ENCODE results near the gene CD7. TPM values are rescaled to one million over a fixed set of nuclear protein-coding genes. Genes with fewer than 3 reads are reported as not detected.
A peak's percentile ranks its signal among the peaks of the same experiment; 100 is the strongest.

Gene CD7
- total and polyA plus RNA-seq, 9 of the 15 experiments (the other 6 are each of a cell fraction or from before 2014, with no cell fraction given): 0.21 to 0.35 TPM; not detected in 7

DNA sequence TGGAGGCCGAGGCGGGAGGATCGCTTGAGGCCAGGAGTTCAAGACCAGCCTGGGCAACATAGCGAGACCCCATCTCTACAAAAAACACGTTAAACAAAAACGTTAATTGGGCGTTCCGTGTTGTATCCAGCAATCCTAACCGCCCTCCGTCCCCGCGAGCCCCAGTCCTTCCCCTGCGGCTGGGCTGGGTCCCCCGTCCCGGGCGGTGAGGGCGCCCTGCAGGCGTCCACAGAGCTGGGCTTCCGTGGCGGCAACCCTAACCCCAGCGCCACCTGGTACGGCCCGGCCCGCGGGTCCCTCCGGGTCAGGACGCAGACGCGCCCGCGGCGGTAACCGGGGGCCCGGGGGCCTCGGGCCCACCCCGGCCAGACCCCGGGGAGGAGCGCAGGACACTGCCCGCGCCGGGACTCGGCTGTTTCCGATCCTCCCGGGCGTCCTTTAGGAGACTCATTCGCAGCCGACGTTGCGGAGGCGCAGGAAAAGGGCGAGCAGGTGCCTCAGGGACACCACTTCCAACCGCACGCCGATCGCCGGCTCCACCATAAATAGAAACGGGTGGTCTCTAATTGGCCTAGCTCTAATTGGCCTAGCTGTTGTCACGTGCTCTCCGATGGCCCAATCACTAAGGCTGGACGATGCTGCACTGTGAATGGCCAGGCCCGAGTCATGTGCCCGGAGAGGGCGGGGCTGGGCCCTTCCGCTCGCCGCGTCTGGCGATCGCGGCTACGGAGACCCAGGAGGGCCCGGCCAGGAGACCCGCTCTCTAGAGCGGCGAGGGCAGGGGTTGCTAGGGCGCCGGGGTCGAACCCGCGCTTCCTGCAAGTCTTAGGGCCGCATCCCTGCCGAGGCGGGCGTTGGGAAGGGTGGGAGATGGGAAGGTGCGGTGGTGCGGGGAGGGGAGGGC, 24.9 kb downstream of the CD7 start (continued):
- TF ChIP-seq, protein P1, sequence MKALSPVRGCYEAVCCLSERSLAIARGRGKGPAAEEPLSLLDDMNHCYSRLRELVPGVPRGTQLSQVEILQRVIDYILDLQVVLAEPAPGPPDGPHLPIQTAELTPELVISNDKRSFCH (CRISPR knock-in tag; IDR thresholded peaks at IDR 0.05): no peak
- TF ChIP-seq, protein P1 (tag; IDR thresholded peaks at IDR 0.05): peak; percentile 89
- TF ChIP-seq ZNF507 (tag; conservative IDR thresholded peaks at IDR 0.05): no peak
- no peak for TF ChIP-seq ZNF316 (IDR thresholded peaks at IDR 0.05)
- no peak for TF ChIP-seq TCF7L2 (IDR thresholded peaks at IDR 0.05; ENCODE audit: low read depth, low read length)
- TF ChIP-seq GABPB1 (CRISPR knock-in tag; IDR thresholded peaks at IDR 0.05): 0 out of 2 replicates have a peak, but pooled peaks have one; percentile 48
- TF ChIP-seq CC2D1A (IDR thresholded peaks at IDR 0.05): no peak
- TF ChIP-seq CBFB (CRISPR knock-in tag; IDR thresholded peaks at IDR 0.05): no peak
- TF ChIP-seq TRIM28 (IDR thresholded peaks at IDR 0.05): no peak
- TF ChIP-seq, protein P2, sequence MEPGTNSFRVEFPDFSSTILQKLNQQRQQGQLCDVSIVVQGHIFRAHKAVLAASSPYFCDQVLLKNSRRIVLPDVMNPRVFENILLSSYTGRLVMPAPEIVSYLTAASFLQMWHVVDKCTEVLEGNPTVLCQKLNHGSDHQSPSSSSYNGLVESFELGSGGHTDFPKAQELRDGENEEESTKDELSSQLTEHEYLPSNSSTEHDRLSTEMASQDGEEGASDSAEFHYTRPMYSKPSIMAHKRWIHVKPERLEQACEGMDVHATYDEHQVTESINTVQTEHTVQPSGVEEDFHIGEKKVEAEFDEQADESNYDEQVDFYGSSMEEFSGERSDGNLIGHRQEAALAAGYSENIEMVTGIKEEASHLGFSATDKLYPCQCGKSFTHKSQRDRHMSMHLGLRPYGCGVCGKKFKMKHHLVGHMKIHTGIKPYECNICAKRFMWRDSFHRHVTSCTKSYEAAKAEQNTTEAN (CRISPR knock-in tag; IDR thresholded peaks at IDR 0.05): no peak
- TF ChIP-seq, protein P3, sequence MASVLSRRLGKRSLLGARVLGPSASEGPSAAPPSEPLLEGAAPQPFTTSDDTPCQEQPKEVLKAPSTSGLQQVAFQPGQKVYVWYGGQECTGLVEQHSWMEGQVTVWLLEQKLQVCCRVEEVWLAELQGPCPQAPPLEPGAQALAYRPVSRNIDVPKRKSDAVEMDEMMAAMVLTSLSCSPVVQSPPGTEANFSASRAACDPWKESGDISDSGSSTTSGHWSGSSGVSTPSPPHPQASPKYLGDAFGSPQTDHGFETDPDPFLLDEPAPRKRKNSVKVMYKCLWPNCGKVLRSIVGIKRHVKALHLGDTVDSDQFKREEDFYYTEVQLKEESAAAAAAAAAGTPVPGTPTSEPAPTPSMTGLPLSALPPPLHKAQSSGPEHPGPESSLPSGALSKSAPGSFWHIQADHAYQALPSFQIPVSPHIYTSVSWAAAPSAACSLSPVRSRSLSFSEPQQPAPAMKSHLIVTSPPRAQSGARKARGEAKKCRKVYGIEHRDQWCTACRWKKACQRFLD (CRISPR knock-in tag; IDR thresholded peaks at IDR 0.05): peak; percentile 44
- TF ChIP-seq ZBTB8A (IDR thresholded peaks at IDR 0.05; ENCODE audit: partially characterized antibody): no peak
- no peak for TF ChIP-seq ZNF76 (CRISPR knock-in tag; IDR thresholded peaks at IDR 0.05; ENCODE audit: borderline replicate concordance)
- no peak for TF ChIP-seq ETV6 (IDR thresholded peaks at IDR 0.05; ENCODE audit: borderline replicate concordance in 1 of 2, low read depth in 2 of 2, low read length in 1 of 2)
- TF ChIP-seq ETV6 (CRISPR knock-in tag; IDR thresholded peaks at IDR 0.05; ENCODE audit: borderline replicate concordance): no peak; the same call in 1 of the 2 replicates
- no peak for TF ChIP-seq MIER1 (IDR thresholded peaks at IDR 0.05; ENCODE audit: low read depth)
- TF ChIP-seq HDAC3 (IDR thresholded peaks at IDR 0.05; ENCODE audit: borderline replicate concordance, partially characterized antibody): no peak
- TF ChIP-seq BRCA1 (IDR thresholded peaks at IDR 0.05): no peak
- TF ChIP-seq BRCA1 (CRISPR knock-in tag; IDR thresholded peaks at IDR 0.05): peak; percentile 77; the same call in 1 of the 2 replicates
- TF ChIP-seq, protein P4, sequence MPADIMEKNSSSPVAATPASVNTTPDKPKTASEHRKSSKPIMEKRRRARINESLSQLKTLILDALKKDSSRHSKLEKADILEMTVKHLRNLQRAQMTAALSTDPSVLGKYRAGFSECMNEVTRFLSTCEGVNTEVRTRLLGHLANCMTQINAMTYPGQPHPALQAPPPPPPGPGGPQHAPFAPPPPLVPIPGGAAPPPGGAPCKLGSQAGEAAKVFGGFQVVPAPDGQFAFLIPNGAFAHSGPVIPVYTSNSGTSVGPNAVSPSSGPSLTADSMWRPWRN (IDR thresholded peaks at IDR 0.05; ENCODE audit: low read depth): no peak
- peak; percentile 40 for TF ChIP-seq HCFC1 (IDR thresholded peaks at IDR 0.05; ENCODE audit: low read depth, low read length)
- no peak for TF ChIP-seq ZFP1 (CRISPR knock-in tag; IDR thresholded peaks at IDR 0.05)
- TF ChIP-seq KDM1A (IDR thresholded peaks at IDR 0.05): peak; percentile 62 to 69; a peak in 2 of 4 replicates
- no peak for TF ChIP-seq SETDB1 (IDR thresholded peaks at IDR 0.05; ENCODE audit: low read length)
- peak; percentile 85 for TF ChIP-seq PRPF4 (IDR thresholded peaks at IDR 0.05; ENCODE audit: insufficient read depth, low read depth, low read length, poor library complexity, severe bottlenecking)
- TF ChIP-seq HIVEP1 (CRISPR knock-in tag; IDR thresholded peaks at IDR 0.05): no peak
- peak; percentile 79 for TF ChIP-seq RBM22 (IDR thresholded peaks at IDR 0.05; ENCODE audit: low read depth, low read length, poor library complexity, severe bottlenecking)

All from K562 (cell line).